Panc1 (cell line): ENCODE data around the gene XIAP. TPM values are rescaled to one million over a fixed set of nuclear protein-coding genes. Genes with fewer than 3 reads are reported as not detected.

Experiments
- ATAC-seq: fragments of 200-7000 bp; cut with Tn5 transposase; 2 replicates; pipeline ENCODE4 v1.9.1; 2020; ENCODE audit warnings: mild to moderate bottlenecking, moderate library complexity
- BruUV-seq: library from RNA; stranded (reverse); fragments of 400-500 nt; replicated peaks from 2 replicates; lab custom pipeline; 2021; lab: Mats Ljungman, UMichigan
- CTCF ChIA-PET: fragments of 300-600 bp; sonication (Branson Sonifier 250); formaldehyde crosslinking; loops from one replicate; lab custom pipeline; 2022; ENCODE audit warnings: antibody characterized with exemption; lab: Charles Lee
- POLR2A ChIA-PET: fragments of 300-600 bp; sonication (Branson Sonifier 250); formaldehyde crosslinking; loops from one replicate; lab custom pipeline; 2022; ENCODE audit warnings: antibody characterized with exemption; lab: Charles Lee
- DNase-seq: peaks from one replicate; pipeline ENCODE4 v3.0.0-alpha.2; 2010; ENCODE audit warnings: low read depth, low spot score
- H3K27ac ChIP-seq: 2 replicates; pipeline ENCODE4 v1.5.1; 2011; ENCODE audit warnings: mild to moderate bottlenecking, low read length, inconsistent platforms
- H3K27me3 ChIP-seq: fragments of 200-500 bp; sonication (Bioruptor generic); 2 replicates; pipeline ENCODE4 v1.6.0; 2014; ENCODE audit warnings: low read length, inconsistent platforms; ENCODE audit not compliant: control insufficient read depth, insufficient read depth
- H3K36me3 ChIP-seq: fragments of 200-500 bp; sonication (Bioruptor generic); 2 replicates; pipeline ENCODE4 v1.5.1; 2014; ENCODE audit warnings: inconsistent platforms, mild to moderate bottlenecking, low read length, moderate library complexity; ENCODE audit not compliant: control insufficient read depth, insufficient read depth
- H3K4me1 ChIP-seq: 2 replicates; pipeline ENCODE4 v1.5.1; 2011; ENCODE audit warnings: inconsistent platforms, mild to moderate bottlenecking, low read length, moderate library complexity; ENCODE audit not compliant: control insufficient read depth, insufficient read depth
- H3K4me3 ChIP-seq, 2 experiments: 2 replicates each; pipeline ENCODE4 v1.5.1; 2011 to 2012; ENCODE audit warnings: low read depth in 2 of 2, low read length in 2 of 2, mild to moderate bottlenecking in 2 of 2, inconsistent platforms in 1 of 2, moderate library complexity in 1 of 2
- H3K9me3 ChIP-seq: fragments of 200-500 bp; sonication (Bioruptor generic); 2 replicates; pipeline ENCODE4 v1.5.1; 2014; ENCODE audit warnings: low read depth, mild to moderate bottlenecking, inconsistent platforms, low read length, moderate library complexity; ENCODE audit not compliant: control insufficient read depth, insufficient read depth
- POLR2AphosphoS5 ChIP-seq: IDR thresholded peaks from 2 replicates; pipeline ENCODE4 v1.6.1; 2012; ENCODE audit warnings: mild to moderate bottlenecking, low read depth, low read length, moderate library complexity
- SIN3A ChIP-seq: IDR thresholded peaks from 2 replicates; pipeline ENCODE4 v1.6.1; 2012; ENCODE audit warnings: low read depth, mild to moderate bottlenecking, low read length, moderate library complexity, borderline replicate concordance; ENCODE audit not compliant: insufficient read depth
- TCF7L2 ChIP-seq: IDR thresholded peaks from 2 replicates; pipeline ENCODE4 v1.6.1; 2011; ENCODE audit warnings: mild to moderate bottlenecking, low read depth, low read length, inconsistent platforms
- in situ Hi-C: cut with HindIII; loops from 2 replicates; pipeline ENCODE4 v1.10.0; 2016; ENCODE audit warnings: low sequenced_read_pairs, low pct_unique_long_range_greater_than_20kb
- intact Hi-C: fragments of 100-400 bp; cut with micrococcal nuclease; formaldehyde crosslinking; loops from one replicate; pipeline ENCODE4 v1.10.0; 2022; ENCODE audit not compliant: unreplicated experiment
- total RNA-seq: library from RNA; stranded (reverse); gene quantifications from one replicate; pipeline ENCODE4 v1.2.1, GENCODE V29; 2021; ENCODE audit not compliant: unreplicated experiment
- TF ChIP-seq, protein P1 (sequence below), 2 experiments: IDR thresholded peaks; 2 replicates each; pipeline ENCODE4 v1.6.1; 2011 to 2012; ENCODE audit warnings: low read depth in 2 of 2, control low read depth in 1 of 2, low read length in 1 of 2, mild to moderate bottlenecking in 1 of 2, moderate library complexity in 1 of 2; ENCODE audit not compliant: insufficient read depth in 1 of 2
- TF ChIP-seq, protein P2 (sequence below): fragments of 450-650 bp; IDR thresholded peaks from 2 replicates; pipeline ENCODE4 v1.5.1; 2017; ENCODE audit warnings: mild to moderate bottlenecking

XIAP gene
- total RNA-seq, 1 experiment from 2014 or later: 73.7 TPM

DNA sequence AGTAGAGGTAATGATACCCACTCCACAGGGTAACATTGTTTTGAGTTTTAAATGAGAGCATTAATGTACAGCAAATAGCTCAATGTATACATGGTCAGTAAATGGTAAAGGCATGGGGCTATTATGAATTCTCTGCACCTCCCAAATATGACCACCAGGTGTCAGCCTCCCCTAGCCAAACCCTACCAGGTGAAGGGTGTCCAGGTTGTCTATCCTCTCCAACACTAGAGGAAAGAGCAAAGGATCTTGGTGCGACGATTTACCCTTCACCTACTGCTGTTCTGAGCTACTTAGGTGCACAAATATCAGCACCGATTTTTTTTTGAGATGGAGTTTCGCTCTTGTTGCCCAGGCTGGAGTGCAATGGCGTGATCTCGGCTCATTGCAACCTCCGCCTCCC is 26.5 kb upstream of the XIAP start:
- Histone ChIP-seq H3K27me3 (no peaks in the 10 kb centered on the region), H3K36me3 (no peaks in the 10 kb centered on the region), H3K4me1 (peaks cover 9% of the 10 kb centered on the region; the same call in 1 of the 2 replicates), H3K9me3 (no peaks in the 10 kb centered on the region), H3K4me3 (no peak overlapping the region), H3K27ac (no peak overlapping the region)
- in situ Hi-C loops (no loop called here), intact Hi-C loops (loop anchor here (2.0 kb wide), 2 partner anchors 51 to 125 kb away; no protein-coding TSS in a partner anchor)
- ChIA-PET POLR2A (interaction anchor here (0.5 kb wide), 1 partner anchor 41 kb away, joined by 3 read pairs; no protein-coding TSS in a partner anchor), CTCF (interaction anchor here (0.5 to 1.8 kb wide), 11 partner anchors 16 to 187 kb away, joined by 3 to 15 read pairs (median 6); no protein-coding TSS in a partner anchor)
- TF ChIP-seq, protein P1, sequence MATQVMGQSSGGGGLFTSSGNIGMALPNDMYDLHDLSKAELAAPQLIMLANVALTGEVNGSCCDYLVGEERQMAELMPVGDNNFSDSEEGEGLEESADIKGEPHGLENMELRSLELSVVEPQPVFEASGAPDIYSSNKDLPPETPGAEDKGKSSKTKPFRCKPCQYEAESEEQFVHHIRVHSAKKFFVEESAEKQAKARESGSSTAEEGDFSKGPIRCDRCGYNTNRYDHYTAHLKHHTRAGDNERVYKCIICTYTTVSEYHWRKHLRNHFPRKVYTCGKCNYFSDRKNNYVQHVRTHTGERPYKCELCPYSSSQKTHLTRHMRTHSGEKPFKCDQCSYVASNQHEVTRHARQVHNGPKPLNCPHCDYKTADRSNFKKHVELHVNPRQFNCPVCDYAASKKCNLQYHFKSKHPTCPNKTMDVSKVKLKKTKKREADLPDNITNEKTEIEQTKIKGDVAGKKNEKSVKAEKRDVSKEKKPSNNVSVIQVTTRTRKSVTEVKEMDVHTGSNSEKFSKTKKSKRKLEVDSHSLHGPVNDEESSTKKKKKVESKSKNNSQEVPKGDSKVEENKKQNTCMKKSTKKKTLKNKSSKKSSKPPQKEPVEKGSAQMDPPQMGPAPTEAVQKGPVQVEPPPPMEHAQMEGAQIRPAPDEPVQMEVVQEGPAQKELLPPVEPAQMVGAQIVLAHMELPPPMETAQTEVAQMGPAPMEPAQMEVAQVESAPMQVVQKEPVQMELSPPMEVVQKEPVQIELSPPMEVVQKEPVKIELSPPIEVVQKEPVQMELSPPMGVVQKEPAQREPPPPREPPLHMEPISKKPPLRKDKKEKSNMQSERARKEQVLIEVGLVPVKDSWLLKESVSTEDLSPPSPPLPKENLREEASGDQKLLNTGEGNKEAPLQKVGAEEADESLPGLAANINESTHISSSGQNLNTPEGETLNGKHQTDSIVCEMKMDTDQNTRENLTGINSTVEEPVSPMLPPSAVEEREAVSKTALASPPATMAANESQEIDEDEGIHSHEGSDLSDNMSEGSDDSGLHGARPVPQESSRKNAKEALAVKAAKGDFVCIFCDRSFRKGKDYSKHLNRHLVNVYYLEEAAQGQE (IDR thresholded peaks at IDR 0.05; ENCODE audit: insufficient read depth in 1 of 2, low read depth in 2 of 2, low read length in 1 of 2): no peak
- TF ChIP-seq, protein P2, sequence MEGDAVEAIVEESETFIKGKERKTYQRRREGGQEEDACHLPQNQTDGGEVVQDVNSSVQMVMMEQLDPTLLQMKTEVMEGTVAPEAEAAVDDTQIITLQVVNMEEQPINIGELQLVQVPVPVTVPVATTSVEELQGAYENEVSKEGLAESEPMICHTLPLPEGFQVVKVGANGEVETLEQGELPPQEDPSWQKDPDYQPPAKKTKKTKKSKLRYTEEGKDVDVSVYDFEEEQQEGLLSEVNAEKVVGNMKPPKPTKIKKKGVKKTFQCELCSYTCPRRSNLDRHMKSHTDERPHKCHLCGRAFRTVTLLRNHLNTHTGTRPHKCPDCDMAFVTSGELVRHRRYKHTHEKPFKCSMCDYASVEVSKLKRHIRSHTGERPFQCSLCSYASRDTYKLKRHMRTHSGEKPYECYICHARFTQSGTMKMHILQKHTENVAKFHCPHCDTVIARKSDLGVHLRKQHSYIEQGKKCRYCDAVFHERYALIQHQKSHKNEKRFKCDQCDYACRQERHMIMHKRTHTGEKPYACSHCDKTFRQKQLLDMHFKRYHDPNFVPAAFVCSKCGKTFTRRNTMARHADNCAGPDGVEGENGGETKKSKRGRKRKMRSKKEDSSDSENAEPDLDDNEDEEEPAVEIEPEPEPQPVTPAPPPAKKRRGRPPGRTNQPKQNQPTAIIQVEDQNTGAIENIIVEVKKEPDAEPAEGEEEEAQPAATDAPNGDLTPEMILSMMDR: peak; percentile 86
- BruUV-seq: no TSS peak
- ATAC-seq: peak; percentile 93
- peak; percentile 61 for DNase-seq

DNA sequence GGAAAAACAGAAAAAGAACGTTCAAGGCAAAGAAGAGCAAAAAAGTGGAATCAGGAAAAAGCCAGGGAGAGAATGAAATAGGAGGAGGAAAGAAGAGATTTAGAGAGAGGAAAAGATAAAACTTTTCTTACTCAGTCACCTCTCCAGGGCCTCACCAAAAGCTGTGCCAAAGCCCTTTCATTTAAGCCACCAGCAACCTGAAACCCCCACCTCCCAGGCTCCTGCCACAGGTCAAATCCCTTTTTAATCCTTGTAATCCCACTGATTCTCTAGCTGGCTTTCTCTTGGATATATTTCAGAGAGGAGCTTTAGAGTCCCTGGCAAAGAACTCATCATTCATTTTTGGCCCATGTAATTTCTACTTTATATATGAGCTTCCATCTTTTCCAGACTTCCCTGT is 25.7 kb upstream of the XIAP start:
- no peaks in the 10 kb centered on the region for H3K9me3 ChIP-seq
- peaks cover 9% of the 10 kb centered on the region; the same call in 1 of the 2 replicates for H3K4me1 ChIP-seq
- H3K27ac ChIP-seq: no peak overlapping the region
- H3K27me3 ChIP-seq: no peaks in the 10 kb centered on the region
- CTCF ChIA-PET: interaction anchor here (0.7 to 1.8 kb wide), 3 partner anchors 20 to 142 kb away, joined by 6 to 10 read pairs (median 6); no protein-coding TSS in a partner anchor
- BruUV-seq: no TSS peak
- DNase-seq: no peak
- intact Hi-C loops: no loop called here
- no peaks in the 10 kb centered on the region for H3K36me3 ChIP-seq
- no peak for TF ChIP-seq TCF7L2
- no peak for TF ChIP-seq POLR2AphosphoS5
- TF ChIP-seq SIN3A: no peak
- TF ChIP-seq, protein P2: no peak
- TF ChIP-seq, protein P1 (IDR thresholded peaks at IDR 0.05; ENCODE audit: insufficient read depth in 1 of 2, low read depth in 2 of 2, low read length in 1 of 2): no peak
- in situ Hi-C loops: no loop called here
- H3K4me3 ChIP-seq: no peak overlapping the region
- POLR2A ChIA-PET: interaction anchor here (0.6 kb wide), 3 partner anchors 101 to 138 kb away, joined by 3 to 8 read pairs (median 4); no protein-coding TSS in a partner anchor
- no peak for ATAC-seq
